GM12872 (cell line): Measurements from ENCODE around the gene TSLP.
A peak's percentile ranks its signal among the peaks of the same experiment; 100 is the strongest.

ENCODE experiments used
- TF ChIP-seq, protein P1 (sequence below): IDR thresholded peaks from 3 replicates; pipeline ENCODE4 v1.5.1; 2011; ENCODE audit warnings: low read depth, mild to moderate bottlenecking, low read length, moderate library complexity; ENCODE audit not compliant: insufficient read depth

The TSLP gene

DNA sequence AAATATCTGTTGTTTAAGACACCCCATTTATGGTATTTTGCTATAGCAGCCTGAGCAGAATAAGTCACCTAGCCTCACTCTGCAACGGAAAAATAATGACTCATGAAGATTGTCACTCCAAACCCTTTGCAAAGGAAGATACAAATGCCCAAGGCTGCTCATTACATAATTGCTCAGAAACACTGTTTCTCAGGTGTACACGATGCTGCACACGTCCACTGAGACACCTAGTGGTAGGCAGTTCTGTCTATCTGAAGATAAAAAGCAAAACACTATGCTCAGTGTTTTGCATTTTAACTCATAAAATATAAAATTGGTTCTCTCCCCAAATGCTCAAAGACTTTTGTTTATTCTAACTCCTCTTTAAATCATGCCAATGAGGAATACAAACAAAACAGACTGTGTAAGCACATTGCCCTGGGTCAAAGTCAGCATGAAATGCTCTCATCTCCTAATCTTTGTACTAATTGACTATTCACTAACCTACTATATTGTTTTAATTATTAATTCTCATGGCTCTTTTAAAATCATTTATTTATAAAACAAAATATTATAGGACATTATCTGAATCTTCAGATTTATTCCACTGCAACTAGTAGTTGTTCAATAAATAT lies 7.7 kb upstream of the TSLP start:
- TF ChIP-seq, protein P1, sequence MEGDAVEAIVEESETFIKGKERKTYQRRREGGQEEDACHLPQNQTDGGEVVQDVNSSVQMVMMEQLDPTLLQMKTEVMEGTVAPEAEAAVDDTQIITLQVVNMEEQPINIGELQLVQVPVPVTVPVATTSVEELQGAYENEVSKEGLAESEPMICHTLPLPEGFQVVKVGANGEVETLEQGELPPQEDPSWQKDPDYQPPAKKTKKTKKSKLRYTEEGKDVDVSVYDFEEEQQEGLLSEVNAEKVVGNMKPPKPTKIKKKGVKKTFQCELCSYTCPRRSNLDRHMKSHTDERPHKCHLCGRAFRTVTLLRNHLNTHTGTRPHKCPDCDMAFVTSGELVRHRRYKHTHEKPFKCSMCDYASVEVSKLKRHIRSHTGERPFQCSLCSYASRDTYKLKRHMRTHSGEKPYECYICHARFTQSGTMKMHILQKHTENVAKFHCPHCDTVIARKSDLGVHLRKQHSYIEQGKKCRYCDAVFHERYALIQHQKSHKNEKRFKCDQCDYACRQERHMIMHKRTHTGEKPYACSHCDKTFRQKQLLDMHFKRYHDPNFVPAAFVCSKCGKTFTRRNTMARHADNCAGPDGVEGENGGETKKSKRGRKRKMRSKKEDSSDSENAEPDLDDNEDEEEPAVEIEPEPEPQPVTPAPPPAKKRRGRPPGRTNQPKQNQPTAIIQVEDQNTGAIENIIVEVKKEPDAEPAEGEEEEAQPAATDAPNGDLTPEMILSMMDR, result peak; percentile 63

DNA sequence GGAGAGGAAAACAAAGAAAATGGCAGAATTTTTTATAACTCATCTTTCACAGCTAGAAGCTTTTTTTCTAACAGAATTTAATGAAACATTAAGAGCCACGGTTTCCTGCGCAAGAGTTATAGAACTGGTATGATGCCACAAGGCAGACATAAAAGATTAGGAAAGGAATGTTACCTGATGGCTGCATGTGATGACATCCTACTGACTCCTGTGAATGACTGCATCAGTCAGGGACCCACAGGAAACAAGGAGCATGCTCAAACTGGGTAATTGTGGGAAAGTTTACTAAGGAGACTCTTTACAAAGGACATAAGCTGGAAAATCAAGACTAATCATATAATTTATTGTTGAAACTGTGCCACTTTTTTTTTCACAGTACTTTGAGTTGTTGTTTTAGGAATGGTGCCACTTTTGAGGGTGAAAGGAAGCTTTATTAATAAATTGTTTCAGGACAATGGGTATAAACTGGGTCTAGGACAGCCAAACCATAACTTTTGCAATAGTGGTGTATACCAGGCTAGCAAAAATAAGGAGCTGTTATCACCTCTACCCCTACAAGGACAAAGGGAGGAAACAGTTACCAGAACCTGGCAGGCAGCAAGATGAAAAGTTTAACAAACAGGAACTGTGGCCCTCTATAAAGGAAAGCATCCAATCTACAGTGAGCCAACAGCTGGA lies 5.1 kb upstream of the TSLP start:
- TF ChIP-seq, protein P1, result no peak

DNA sequence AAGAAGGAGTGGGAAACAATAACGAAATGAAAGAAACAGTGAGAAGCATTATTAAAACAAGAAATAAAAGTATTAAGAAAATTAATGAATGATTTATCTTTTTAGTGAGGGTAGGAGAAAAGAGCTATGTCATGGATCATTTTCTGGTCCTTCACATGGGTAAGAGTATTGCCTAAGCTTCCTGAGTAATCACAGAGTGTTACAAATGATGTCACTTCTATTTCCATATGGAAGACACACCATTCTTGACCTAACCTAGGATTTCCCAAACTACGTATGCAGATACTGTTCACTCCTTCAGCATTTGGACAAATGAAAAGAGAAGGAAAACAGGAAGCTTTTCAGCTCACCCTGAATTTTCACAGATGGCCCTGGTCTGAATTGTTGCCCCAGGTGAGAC lies 3.3 kb upstream of the TSLP start:
- TF ChIP-seq, protein P1, result no peak

DNA sequence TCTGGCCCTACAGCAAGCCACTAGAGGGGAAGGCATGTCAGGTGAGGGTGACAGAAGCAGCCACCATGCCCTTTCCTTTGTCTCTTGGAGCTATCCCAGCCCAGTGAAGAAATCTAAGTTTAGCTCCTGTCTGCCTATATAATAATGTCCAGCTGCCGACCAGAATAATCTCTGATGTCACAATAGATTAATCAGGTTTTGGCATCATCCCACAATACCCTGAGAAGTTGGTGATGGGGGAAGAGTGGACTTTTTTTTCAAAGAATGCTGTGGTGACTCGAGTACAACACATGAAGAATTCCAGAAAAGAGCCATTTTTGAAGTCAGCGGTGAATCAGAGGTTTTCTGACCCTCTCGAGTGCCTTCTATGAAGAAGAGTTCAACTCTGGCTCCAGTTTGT lies 1.7 kb upstream of the TSLP start:
- TF ChIP-seq, protein P1, result no peak

DNA sequence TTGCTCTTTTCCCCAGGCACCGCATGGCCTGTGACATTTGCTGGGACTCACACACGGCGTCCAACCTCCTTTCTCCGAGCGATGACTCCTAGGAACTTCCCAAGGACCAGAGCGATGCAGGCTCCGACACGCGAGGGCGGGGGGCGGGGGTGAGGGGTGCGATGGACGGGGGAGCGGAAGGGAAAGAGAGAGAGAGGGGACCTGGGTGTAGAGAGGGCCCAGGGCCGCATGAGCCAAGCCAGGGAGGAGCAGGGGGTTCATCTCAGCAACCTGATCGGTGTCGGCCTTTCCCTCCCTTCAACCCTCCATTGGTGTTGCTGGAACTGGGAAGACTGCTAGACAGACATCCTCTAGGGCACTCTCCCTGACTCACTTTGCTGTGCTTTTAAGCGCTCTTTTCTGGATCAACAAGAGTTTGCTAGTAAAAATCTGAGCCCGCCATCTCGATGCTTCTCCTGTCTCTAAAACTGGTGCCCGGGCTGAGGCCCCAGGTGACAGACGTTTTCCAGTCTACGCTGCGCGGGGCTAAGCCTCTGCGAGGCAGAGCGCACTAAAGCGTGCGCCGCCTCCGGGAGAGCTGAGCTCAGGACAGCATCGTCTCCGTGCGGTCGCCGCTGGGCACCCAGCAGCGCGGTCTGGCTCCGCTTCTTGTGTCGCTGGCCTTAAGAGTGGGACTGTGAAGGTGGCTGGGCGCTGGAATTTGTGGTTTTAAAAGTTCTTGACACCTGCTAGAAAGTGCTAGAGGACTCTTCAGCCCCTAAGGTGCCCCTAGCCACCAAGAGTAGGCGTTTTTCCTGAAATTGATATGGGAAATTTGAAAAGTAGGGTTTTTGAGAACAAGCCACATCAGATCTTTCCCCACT lies 1.0 kb upstream of the TSLP start:
- TF ChIP-seq, protein P1, result no peak

DNA sequence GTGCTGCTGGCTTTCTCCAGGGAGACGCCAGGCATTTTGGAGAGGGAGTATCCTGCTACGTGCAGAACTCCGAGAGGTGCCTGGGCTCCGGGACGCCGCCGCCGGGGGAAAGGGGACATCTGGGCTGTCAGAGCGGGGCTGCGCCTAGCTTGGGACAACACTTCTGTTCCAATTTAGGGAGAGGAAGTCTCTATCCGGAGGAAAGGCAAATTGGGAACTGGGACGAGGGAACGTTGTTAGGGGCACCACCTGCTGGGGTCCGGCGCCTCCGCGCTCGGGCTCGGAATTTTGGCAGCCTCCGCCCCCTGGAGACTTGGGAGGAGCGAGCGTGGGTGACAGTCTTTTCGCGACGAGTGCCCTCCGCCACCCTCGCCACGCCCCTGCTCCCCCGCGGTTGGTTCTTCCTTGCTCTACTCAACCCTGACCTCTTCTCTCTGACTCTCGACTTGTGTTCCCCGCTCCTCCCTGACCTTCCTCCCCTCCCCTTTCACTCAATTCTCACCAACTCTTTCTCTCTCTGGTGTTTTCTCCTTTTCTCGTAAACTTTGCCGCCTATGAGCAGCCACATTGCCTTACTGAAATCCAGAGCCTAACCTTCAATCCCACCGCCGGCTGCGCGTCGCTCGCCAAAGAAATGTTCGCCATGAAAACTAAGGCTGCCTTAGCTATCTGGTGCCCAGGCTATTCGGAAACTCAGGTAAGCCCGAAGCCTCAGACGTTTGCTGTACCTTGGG lies 1.6 kb downstream of the TSLP start:
- TF ChIP-seq, protein P1, result no peak

DNA sequence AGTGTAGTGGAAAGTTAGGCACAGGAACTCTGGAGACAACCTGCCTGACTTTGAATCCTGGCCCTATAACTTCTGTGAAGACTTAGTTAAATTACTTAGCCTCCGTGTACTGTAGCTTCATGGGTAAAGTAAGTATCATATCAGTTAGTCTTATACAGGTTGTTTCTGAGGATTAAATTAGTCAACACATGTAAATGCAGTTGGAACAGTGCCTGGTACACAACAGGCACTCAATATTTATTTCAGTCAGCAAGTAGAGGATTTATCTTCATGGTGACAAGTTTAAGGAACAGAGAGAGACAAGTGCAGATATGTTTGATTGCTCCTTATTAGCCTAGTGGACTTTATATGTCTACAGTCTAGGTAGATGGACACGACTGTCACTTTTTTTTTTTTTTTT lies 2.7 kb downstream of the TSLP start:
- TF ChIP-seq, protein P1, result no peak
